GM21447 (cell line): ENCODE measurements around the gene PRKAR1A.
"Not testable (repeated sequence)": the region's sequence is repeated elsewhere in the genome, so short reads cannot be mapped to it uniquely, and the experiment has no call there.

Experiments
- ATAC-seq: cut with Tn5 transposase; IDR thresholded peaks from one replicate; pipeline ENCODE4 v1.9.1; 2021; ENCODE audit not compliant: unreplicated experiment

The PRKAR1A gene

DNA sequence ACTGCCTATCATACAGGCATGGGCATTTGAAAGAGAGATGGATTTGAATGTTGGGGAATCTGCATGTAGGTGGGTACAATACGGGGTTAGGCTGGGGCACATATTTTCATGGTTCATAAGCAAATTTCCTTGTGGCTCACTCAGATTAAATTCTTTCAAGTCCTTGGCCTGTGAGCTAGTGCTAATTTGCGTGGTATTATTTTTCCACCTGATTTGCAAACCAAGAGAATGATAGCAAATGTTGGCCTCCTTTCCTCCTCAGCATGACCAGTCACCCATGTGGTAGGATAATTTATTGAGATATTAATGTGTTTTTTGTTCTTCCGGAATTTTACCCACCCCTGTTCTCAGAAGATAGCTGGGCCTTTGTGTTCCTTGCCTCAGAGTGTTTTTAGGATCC, 66.0 kb downstream of the PRKAR1A start:
- no peak for ATAC-seq

DNA sequence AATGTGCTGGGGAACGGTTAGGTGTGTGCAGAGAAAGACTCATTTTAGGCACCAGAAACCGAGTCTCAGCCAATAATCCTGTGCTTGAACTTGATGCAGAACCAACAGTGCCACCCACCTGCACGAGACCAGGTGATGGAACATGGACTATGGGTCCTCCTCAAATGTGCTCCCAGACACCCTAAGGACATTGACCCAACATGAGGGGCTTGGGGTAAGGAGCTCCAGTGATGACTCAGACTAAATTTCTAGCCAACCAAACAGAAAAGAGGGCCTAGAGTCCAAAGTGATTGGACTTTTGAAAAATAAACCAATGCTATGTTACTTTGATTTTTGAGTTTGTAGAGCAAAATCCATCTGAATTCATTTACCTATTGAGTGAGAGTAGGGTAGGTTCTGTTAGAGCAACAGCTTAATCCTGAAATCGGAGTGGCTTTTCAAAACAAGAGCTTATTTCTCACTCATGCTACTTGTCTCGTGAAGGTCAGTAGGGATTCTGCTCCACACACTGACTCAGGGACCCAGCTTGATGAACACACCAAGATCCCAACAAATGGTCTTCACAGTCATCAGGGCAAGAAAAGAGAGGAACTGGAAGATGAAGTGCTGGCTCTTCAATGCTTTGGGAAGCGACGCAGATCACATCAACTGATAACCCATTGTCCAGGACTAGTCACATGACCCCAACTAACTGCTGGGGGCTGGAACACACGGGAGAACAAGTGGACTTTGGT, 67.1 kb downstream of the PRKAR1A start:
- ATAC-seq, result no peak

DNA sequence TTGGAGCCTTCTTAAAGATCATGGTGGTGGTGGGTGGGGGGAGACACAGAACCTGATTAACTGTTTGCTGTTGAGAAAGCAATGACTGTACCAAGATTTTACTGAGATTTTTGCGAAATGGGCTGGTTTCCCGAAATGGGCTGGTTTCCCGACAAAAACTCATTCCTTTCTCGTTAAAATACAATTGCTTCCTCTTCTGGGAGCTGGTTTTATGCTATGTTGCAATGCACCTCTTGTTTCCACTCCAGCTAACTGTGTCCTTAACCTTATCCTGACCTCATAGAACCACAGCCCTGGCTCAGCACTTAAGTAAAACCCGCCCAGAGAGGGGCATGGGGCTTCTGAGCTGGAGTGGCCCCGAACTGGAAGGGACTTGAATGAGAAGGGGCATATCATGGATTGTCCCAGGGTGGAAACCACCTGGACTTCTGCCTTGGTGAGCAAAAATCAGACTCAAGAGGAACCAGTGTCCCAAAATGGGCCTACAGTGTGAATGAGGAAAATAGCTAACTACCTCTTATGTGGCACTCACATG, 68.1 kb downstream of the PRKAR1A start:
- ATAC-seq, result no peak

DNA sequence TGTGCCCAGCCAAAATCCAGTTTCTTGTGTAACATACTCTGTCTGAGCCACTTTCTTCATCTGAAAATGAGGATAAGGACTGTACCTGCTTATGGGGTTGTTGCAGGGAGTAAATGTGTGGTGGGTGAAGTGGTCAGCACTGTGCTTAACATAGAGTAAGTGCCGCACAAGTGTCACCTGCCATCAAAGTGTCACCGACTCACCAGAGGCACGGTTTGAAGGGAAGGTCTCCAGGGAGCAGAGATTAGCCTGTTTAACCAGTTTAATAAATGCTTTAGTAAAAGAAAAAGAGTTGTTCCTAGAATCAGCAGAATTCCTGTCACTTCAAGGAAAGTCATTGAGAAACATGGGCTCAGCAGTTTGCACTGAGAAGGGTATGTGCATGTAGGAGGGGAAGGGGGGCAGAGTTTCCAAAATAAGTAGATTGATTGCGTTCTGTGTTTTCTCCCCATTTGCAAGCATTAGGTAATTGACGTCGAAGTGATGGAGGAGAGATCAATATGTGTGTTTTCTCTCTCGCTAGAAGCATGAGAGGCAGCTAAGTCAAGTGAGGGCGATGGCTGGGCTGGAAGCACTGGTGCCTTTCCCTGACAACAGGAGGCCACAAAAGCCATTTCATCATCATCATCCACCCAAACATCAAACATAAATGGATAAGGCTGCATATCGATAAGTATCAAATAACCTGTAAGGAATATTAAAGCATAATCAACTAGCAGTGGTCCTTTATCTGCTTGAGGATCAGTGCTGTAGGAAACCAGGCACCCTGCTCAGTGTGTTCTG, 69.8 kb downstream of the PRKAR1A start:
- no peak for ATAC-seq

DNA sequence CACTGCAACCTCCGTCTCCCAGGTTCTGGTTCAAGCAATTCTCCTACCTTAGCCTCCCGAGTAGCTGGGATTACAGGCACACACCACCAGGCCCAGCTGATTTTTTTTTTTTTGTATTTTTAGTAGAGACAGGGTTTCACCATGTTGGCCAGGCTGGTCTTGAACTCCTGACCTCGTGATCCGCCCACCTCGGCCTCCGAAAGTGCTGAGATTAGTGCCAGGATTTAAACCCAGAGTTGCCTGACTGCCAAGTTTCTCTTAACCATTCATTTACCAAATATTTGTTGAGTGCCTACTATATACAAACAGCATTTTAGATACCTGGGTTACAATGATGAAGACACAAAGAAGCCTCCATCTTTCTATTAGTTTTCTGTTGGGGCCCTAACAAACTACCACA, 70.6 kb downstream of the PRKAR1A start:
- ATAC-seq, result not testable (repeated sequence)

DNA sequence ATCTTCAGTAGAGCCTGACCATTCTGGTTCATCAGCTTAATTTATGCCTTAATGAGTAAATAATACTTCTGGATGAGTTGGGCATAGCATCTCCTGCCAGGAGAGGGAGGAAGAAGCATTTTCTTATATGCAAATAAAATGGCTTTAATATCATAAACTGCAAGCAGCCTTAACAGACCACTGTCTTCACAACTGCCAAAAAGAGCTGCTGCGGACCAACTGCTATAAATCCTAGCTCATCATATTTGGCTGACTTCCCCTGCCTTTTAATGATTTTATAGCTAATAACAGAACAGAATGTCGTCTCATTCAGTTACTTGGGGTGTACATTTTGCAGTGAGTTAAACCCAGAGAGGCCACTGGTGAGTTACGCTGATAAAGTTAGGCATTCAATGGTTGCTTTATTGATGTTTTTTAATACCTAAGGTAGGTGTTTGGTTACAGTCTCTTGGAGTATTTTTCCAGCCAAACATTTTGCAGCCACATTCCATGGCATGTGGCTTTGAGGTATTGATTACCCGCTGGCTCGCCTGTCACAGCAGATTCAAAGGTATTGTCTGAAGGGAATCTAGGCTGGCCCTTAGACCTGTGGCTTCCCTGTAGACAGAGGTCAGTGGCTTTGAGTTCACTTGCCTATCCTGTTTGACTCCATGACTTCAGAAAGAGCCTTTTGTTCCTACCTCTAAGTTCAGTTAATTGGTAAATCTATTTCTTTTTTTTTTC, 72.5 kb downstream of the PRKAR1A start:
- ATAC-seq, result no peak

DNA sequence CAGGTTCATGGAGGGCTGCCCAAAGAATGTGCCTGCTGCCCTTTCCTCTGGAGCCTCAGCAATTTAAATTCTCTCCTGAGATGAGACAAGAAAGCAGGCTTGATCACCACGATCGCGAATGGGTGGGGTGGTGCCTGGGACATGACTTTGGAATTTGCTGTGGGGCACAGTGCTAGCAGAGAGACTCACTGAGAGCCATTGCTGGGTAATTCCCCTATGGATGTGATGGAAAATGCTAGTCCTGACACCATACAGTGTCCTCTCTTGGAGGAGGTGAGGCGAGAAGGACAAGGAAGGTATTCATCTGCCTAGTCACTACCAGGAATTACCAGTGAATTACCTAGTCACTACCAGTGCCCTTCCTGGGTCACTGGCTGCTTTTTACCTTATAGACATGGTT, 73.4 kb downstream of the PRKAR1A start:
- ATAC-seq, result no peak

DNA sequence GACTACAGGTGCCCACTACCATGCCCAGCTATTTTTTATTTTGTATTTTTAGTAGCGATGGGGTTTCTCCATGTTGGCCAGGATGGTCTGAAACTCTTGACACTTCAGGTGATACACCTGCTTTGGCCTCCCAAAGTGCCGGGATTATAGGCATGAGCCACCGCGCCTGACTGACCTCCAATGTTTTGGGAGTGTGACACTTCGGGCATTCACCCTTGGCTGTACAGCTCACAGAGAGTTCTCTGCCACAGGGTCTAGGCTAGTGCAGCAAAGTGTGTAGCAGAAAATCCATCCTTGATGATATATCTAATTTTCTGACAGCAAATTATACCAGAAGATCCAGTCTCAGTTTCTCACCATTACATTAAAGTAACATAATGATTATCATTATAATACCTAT, 74.8 kb downstream of the PRKAR1A start:
- no peak for ATAC-seq

DNA sequence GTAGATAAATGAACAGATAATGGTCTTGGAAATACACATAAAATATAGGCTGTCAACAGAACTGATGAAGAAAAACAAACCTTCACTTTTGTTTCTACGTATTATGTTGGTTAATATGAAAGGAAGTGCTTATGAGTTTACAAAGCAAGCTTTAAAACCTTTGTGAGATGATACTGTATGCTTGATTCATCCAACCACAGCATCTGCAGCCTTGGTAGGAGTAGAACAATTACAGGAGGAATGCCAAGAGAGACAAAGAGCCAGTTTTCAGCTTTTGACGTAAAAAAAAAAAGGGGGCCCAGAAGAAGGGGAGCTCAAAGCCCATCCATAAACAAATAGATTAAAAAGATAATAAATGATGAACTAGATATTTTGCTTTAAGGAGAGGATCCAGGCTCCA, 75.6 kb downstream of the PRKAR1A start:
- no peak for ATAC-seq

DNA sequence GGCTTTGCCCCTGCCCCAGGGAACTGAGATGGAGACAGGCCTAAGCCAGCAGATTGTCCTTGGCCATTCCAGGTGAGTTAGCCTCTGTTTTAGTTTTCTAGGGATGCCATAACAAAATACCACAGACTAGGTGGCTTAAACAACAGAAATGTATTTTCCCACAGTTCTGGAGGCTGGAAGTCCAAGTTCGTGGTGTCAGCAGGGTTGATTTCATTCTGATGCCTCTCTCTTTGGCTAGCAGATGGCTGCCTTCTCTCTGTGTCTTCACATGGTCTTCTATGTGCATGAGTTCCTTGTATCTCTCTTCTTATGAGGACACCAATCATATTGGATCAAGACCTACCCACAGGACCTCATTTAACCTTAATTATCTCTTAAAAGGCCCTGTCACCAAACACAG, 76.1 kb downstream of the PRKAR1A start:
- ATAC-seq, result no peak

DNA sequence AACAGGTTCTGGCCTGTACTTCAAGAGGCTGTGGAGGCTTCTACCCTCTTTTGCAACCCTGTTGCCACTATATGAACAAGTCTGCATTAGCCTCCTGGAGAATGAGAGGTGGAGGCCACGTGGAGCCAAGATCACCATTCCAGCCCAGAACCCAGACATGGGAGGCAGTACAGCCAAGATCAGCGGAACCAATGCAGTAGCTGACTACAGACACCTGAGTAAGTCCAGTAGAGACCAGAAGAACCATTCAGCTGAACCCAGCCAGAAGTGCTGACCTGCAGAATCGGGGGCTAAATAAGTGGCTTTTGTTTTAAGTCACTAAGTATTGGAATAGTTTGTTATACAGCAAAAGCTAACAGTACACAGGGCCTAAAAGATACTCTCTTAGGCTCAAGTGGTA, 76.9 kb downstream of the PRKAR1A start:
- no peak for ATAC-seq

DNA sequence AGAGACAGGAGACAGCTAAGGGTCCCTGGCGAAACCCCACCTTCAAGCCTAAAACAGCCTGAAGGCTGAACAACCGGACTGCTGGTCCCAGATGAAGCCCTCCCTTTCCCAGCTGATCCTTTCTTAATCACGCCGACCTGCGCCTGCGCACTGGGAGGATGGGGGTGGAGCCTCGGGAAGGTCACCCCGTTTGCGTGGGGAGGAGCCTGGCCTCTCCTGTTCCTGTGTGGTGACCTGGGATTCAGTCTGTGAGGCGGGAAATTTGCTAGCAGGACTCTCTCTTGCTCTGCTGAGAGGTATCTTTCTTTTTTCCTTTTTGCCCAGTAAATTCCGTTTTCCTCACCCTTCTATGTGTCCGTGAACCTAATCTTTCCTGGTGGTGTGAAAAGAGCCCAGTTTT, 79.4 kb downstream of the PRKAR1A start:
- ATAC-seq, result no peak

DNA sequence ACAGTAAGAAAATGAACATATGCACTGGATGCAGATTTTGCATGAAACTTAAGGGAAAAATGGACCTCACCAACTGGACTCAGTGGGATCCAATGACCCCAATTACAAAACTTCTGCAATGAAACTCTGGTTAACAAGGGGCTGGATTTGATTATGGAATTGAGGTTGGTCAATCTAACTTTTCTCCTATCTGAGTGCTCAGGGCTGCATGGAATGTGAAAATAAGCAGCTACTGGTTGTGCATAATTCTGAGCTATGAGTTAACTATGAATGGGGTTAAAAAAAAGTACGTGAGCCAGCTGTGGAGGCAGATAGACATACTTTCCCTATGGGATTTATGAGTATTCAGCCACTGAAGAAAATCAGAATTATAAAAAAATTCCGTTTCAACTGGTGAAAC, 79.8 kb downstream of the PRKAR1A start:
- ATAC-seq, result no peak

DNA sequence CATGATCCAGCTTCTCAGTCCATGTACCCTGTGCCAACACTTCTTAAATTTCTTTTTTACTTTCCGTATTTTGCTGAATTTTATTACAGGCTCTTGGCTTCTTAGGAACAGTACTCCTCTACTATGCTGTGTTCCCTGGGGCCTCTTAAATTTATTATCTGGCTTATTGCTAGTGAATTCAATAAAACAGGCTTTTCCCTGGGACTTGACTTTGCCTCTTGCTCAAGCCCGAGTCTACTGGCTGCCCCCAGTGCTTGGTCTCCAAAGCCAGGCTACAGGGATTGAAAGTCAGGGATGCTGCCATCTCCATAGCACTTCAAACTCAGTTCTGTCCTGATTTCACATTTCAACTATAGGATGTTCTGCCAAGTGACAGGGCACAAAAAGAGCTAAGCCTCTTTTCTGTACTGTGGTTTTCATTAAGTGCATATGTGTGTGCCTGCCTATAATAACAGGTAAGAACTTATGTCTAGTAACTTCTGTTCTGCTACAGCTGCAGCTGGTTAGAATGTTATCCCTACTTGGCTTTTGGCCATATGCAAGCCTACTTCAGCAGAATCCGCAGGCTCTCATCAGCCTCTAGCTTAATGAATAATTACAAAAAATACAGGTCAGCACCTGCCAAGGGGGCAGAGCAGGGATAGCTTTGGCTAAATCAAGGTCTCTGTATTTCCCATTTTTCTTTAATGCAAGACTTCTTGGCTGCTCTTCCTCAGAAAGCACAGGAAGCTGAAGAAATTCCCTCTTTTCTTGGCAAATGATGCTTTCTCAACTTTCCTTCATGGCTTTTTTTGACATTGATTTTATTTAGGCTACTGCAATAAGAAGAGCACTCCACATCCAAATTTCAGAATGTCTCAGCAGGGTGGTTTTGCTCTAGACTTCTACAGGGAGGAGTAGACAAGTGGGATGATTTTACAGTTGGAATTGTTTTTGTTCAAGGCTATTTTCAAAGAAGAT, 80.7 kb downstream of the PRKAR1A start:
- ATAC-seq, result no peak

DNA sequence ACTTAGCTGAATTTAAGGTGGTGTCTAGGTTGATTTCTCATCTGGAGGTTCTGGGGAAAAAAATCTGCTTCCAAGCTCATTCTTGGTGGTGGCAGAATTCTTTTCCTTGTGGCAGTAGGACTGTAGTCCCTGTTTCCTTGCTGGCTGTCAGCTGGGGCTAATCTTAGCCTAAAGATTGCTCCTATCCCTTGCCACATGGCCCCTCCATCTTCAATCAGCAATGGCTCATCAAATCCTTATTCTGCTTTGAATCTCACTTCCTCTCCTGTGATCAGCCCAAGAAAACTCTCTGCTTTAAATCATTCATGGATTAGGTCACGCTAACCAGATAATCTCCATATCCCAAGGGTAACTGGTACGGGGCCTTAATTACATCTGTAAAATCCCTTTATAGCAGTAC, 82.3 kb downstream of the PRKAR1A start:
- ATAC-seq, result no peak

DNA sequence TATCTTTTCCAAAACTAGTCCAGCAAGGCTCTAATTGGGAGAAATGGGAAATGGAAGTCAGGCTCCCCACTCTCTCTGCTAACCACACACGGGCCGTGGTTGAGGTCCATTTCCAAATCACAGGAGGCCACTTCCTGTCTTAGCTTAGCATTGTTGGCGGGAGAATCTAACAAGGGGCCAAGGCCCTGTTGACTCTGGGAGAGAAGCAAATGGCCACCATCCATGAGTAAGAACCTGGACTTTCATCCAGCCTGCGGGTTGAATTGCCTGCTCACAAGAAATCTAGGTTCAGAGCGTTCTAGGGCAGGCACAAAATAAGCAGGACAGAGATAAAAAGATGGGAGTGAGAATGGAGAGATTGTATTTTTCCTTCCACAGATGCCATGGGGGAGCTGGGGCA, 83.3 kb downstream of the PRKAR1A start:
- ATAC-seq, result no peak

DNA sequence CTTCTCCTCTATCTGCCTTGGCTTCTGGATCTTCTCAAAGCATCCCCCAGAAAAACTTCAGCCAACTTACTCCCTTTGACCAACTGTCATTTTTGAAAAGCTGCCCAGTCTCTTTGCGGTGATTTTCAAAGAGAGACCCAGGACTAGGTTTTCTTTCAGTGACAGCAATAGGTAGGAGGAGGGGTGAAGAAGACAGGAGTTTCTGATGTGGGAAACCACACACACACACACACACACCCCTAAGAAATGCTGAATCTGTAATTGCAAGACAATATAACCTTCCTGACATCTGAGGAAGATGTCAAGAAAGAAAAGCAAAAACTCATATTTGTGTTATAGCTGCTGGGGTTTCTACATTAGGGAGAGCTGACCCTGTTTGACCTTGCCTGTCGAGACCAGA, 83.8 kb downstream of the PRKAR1A start:
- ATAC-seq, result no peak

DNA sequence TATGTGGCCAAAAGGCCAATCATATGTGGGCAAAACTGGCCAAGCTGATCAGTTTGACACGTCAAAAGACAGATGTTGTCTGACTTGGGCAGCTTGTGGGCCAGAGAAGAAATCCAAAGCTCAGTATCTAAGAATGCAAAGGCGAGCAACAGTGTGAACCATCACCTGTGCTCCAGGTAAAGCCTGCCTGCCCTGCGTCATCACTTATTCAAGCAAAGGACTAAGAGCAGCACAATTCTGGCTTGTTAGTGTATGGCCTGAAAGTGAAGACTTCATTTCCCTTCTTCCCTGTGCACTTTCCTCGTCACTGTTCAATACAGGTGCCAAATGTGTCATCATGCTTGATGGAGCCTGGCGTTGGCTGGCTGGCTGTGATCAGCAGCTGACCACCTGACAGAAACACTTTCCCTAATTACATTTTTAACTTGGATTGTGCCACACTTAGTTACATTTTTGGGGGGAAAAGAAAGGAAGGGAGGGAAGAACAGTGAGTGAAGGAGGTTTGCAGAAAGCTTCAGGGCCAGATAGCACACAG, 84.2 kb downstream of the PRKAR1A start:
- ATAC-seq, result no peak

DNA sequence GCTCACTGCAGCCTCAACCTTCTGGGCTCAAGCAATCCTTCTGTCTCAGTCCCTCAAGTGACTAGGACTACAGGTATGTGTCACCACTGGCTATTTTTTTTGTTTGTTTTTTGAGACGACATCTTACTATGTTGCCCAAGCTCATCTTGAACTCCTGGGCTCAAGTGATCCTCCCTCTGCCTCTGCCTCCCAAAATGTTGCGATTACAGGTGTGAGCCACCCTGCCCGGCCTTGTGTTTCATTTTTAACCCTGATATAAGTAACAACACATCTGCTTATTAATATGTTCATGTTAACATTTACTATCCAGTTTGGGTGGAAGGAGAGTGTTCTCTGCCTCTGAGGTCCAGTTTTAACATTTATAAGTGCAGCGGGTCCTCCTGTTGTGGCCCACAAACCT, 85.8 kb downstream of the PRKAR1A start:
- no peak for ATAC-seq

DNA sequence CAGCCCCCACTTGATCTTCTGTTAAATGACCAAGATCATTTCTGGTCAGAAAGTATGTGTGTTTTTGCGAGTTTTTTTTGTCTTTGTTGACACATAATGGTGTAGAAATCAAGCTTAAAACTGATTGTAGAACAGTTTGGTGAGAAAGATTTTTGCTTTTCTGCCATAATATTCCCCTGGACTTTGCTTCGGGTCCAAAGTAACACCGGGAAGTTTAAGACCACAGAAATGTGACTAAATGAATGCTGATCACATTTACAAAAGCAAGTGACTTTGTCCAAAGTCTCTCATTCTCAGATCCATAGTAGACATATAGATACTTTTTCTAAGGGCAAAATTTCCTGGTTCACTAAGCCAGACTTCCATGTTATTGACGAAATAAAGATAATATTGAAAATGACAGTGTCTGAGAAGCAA, 86.3 kb downstream of the PRKAR1A start:
- no peak for ATAC-seq
